Aorta (tissue), 5 donors: ENCODE results near the gene LRP1B. TPM values are rescaled to one million over a fixed set of nuclear protein-coding genes. Genes with fewer than 3 reads are reported as not detected.
A peak's percentile ranks its signal among the peaks of the same experiment; 100 is the strongest.

Source experiments
- ATAC-seq: fragments of 200-7000 bp; cut with Tn5 transposase; one replicate; pipeline ENCODE4 v1.9.1; 2022; ENCODE audit warnings: moderate library complexity; ENCODE audit not compliant: low FRiP score
- DNase-seq, 2 donors: peaks; one replicate each; pipeline ENCODE4 v3.0.0-alpha.2; 2020
- H3K27ac ChIP-seq, 2 donors: one replicate each; pipeline ENCODE4 v1.5.1; 2013; ENCODE audit warnings: low read length in 2 of 2, mild to moderate bottlenecking in 2 of 2, moderate library complexity in 2 of 2, control low read depth in 1 of 2, inconsistent platforms in 1 of 2, low read depth in 1 of 2
- H3K27me3 ChIP-seq, 2 donors: one replicate each; pipeline ENCODE4 v1.6.1; 2013; ENCODE audit warnings: control low read depth in 1 of 2, low read length in 1 of 2, mild to moderate bottlenecking in 1 of 2, moderate library complexity in 1 of 2; ENCODE audit not compliant: insufficient read depth in 2 of 2, control insufficient read depth in 1 of 2
- H3K36me3 ChIP-seq, 2 donors: one replicate each; pipeline ENCODE4 v1.6.1; 2013; ENCODE audit warnings: control low read depth in 1 of 2, low read length in 1 of 2, mild to moderate bottlenecking in 1 of 2; ENCODE audit not compliant: insufficient read depth in 2 of 2, control insufficient read depth in 1 of 2
- H3K4me1 ChIP-seq, 2 donors: one replicate each; pipeline ENCODE4 v1.6.1; 2013; ENCODE audit warnings: low read length in 2 of 2, control low read depth in 1 of 2, mild to moderate bottlenecking in 1 of 2, moderate library complexity in 1 of 2; ENCODE audit not compliant: insufficient read depth in 2 of 2, control insufficient read depth in 1 of 2
- H3K4me3 ChIP-seq, 2 donors: one replicate each; pipeline ENCODE4 v1.5.1; 2013; ENCODE audit warnings: low read length in 2 of 2, control low read depth in 1 of 2, mild to moderate bottlenecking in 1 of 2
- H3K9me3 ChIP-seq: one replicate; pipeline ENCODE4 v1.6.1; 2013; ENCODE audit warnings: mild to moderate bottlenecking, low read length; ENCODE audit not compliant: control insufficient read depth
- WGBS, 2 donors: extraction: QIAGEN DNeasy Blood & Tissue Kit; methylation state at CpG; one replicate each; pipeline ENCODE4 v1.1.7; 2013; 5-methylcytosine and 5-hydroxymethylcytosine counted together
- intact Hi-C, 2 donors: fragments of 100-400 bp; cut with DNase I; formaldehyde crosslinking; loops; one replicate each; pipeline versions ENCODE4 v1.14.2 to v1.15.0; 2022
- polyA plus RNA-seq, 2 donors: library from polyadenylated mRNA; stranded (reverse); fragments of 200-250 nt; gene quantifications; one replicate each; pipeline ENCODE4 v1.2.3, GENCODE V29; 2013
- total RNA-seq, 2 donors: library from RNA; stranded (reverse); fragmentation: NEBNext Ultra II Directional; extraction: Animal tissue kit (Norgen Biotek cat#: 25700); gene quantifications; one replicate each; pipeline ENCODE4 v1.2.1, GENCODE V29; 2021
- donor health status: healthy with polysubstance abuse.
- donor health status: Bipolar disorder and iron deficiency.
- donor health status: DM: no; HTN: no; CAD: no.
- donor health status: DM: no; HTN: no; CAD: no.
- donor health status: DM: yes; HTN: yes; CAD: no.

Gene LRP1B
- total and polyA plus RNA-seq, 4 donors: 0.33 to 0.94 TPM; not detected in 2

DNA sequence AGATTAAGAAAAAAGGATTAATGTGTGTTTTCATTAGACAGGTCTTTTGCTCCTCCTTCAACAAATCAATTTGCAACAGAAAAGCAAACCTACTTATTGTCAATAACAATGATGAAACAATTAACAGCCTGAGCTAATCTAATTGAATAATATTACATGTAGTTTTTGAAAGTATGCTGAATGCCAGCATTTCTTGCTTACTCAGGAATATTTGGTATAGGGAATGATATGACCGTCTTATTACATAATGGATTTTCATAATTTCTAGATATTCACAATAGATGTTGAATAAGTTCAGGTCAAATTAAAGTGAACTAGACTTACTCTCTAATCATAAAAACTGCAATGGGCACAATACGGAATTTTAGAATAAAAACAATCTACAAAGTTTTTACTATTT is 1856.9 kb downstream of the LRP1B start:
- no peaks in the 10 kb centered on the region for H3K9me3 ChIP-seq
- no peaks in the 10 kb centered on the region for H3K4me1 ChIP-seq
- DNase-seq (no peak), ATAC-seq (no peak)
- no peak overlapping the region for H3K4me3 ChIP-seq
- 94 to 98% methylated on average over 2 of the region's 2 CpGs for WGBS, 2 donors
- no peak overlapping the region for H3K27ac ChIP-seq
- no peaks in the 10 kb centered on the region for H3K27me3 ChIP-seq
- H3K36me3 ChIP-seq: no peaks in the 10 kb centered on the region
- intact Hi-C loops: no loop called here

DNA sequence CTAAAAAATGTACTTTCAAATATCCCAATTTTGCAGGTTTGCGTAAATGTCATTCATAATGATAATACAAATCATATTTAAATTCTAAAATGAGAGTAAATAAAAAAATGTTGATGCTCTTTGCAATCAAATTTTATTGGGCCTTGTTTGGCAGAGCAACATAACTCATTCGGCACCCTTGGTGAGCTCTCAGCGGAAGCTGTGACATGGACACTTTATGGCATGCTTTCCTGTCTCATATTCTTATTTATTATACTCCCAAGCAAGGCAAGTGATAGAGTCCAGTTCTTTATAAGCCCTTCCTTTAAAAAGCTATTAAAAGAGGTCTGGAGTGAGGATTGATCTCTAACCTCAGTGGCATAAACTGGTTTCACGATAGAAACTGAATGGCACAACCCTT is 1857.4 kb downstream of the LRP1B start:
- no peaks in the 10 kb centered on the region for H3K9me3 ChIP-seq
- H3K4me3 ChIP-seq: no peak overlapping the region
- DNase-seq (no peak), ATAC-seq (no peak)
- no peaks in the 10 kb centered on the region for H3K36me3 ChIP-seq
- H3K27me3 ChIP-seq: no peaks in the 10 kb centered on the region
- WGBS, 2 donors: 84 to 89% methylated on average over 4 of the region's 4 CpGs
- H3K4me1 ChIP-seq: no peaks in the 10 kb centered on the region
- intact Hi-C loops: no loop called here
- H3K27ac ChIP-seq: no peak overlapping the region

DNA sequence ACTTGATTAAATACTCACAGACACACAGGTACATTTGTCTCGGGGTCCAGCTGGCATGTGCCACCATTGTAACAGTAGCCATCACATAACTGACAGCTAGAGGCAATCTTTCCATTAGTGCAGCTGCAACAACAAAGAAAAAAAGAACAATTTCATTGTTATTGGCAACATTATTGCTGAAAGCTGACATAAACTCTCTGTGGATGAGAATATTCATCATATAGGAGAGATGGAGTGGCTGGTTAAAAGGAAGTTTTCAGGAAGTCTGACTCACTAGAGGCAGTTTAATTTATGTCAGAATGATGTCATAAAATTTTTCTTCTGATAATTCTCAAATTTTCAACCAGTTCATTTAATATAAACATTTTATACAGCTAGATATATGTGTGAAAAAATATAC is 1860.6 kb downstream of the LRP1B start:
- no peak for DNase-seq
- Histone ChIP-seq H3K4me1 (no peaks in the 10 kb centered on the region), H3K27me3 (no peaks in the 10 kb centered on the region), H3K4me3 (no peak overlapping the region), H3K27ac (no peak overlapping the region), H3K36me3 (no peaks in the 10 kb centered on the region), H3K9me3 (no peaks in the 10 kb centered on the region)
- WGBS, 2 donors: 52 to 55% methylated on average over 1 of the region's 1 CpG
- intact Hi-C loops: no loop called here
- no peak for ATAC-seq

DNA sequence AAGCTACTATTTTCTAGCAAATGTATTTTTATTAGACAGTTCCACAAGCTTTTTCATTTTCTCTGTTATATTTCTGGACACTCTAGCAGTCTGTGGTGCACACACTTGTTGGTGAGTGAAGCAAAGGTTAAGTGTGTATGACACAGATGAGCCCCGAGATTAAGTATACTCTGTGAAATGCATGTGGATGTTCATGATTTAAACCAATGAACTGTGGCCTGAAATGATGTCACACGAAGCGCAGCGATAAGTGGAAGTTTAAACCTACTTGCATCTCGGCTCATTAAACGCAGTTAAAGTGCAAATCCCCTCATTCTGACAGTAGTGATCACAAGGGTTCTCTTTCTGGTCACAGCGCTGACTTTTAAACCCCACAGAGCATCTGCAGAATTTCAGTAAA is 1861.8 kb downstream of the LRP1B start:
- no peak overlapping the region for H3K27ac ChIP-seq
- 91 to 94% methylated on average over 7 of the region's 7 CpGs for WGBS, 2 donors
- intact Hi-C loops: no loop called here
- H3K36me3 ChIP-seq: no peaks in the 10 kb centered on the region
- ATAC-seq (no peak), DNase-seq (no peak)
- no peaks in the 10 kb centered on the region for H3K9me3 ChIP-seq
- no peaks in the 10 kb centered on the region for H3K4me1 ChIP-seq
- H3K4me3 ChIP-seq: no peak overlapping the region
- H3K27me3 ChIP-seq: no peaks in the 10 kb centered on the region

DNA sequence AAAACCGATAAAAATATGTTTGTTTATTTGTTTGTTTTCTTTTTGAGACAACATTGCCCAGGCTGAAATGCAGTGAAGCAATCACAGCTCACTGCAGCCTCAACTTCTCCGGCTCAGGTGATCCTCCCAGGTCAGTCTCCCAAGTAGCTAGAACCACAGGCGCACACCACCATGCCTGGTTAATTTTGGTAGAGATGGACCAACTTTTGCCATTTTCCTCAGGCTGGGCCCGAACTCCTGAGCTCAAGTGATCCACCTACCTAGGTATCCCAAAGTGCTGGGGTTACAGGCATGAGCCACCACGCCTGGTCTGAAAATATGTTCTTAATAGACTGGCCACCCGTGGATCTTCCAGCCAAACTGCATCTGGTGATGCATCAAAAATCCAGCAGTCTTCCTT is 1867.9 kb downstream of the LRP1B start:
- ATAC-seq: no peak
- Histone ChIP-seq H3K9me3 (no peaks in the 10 kb centered on the region), H3K4me3 (no peak overlapping the region), H3K4me1 (no peaks in the 10 kb centered on the region), H3K27ac (no peak overlapping the region), H3K27me3 (no peaks in the 10 kb centered on the region), H3K36me3 (no peaks in the 10 kb centered on the region)
- intact Hi-C loops: no loop called here
- WGBS, 2 donors: 95% methylated on average over 6 of the region's 6 CpGs
- peak in 1 of 2 donors; percentile 32 for DNase-seq

DNA sequence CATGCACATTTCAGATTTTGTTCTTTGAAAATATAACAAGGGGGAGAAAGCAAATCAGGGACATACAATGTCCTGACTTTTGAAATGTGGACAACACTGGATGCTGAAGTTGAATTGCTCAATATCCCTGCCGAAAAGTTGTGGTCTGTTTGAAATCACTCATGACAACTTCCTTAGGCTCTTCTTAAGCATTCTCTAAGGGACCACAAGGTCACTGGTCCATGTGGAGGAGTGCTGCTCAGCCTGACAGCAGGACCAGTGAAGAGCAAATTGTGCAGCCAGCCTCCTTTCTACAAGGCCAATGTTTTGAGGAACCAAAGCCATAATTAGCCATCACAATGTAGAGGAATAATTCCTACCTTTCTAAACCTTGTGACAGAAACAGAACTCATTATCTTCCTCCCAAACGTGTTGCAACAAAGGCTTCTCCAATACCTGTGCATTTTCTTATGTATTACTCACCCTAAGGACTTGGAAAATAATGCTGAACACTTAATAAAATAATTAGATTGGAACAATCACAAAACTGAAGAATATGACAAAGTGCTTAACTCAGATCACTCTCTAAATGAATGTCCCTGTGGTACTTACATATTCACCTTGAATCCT is 1873.0 kb downstream of the LRP1B start:
- Histone ChIP-seq H3K9me3 (no peaks in the 10 kb centered on the region), H3K36me3 (no peaks in the 10 kb centered on the region), H3K27me3 (no peaks in the 10 kb centered on the region), H3K27ac (no peak overlapping the region), H3K4me3 (no peak overlapping the region), H3K4me1 (no peaks in the 10 kb centered on the region)
- intact Hi-C loops: no loop called here
- WGBS, 2 donors: 71 to 78% methylated on average over 2 of the region's 2 CpGs
- DNase-seq (no peak), ATAC-seq (no peak)

DNA sequence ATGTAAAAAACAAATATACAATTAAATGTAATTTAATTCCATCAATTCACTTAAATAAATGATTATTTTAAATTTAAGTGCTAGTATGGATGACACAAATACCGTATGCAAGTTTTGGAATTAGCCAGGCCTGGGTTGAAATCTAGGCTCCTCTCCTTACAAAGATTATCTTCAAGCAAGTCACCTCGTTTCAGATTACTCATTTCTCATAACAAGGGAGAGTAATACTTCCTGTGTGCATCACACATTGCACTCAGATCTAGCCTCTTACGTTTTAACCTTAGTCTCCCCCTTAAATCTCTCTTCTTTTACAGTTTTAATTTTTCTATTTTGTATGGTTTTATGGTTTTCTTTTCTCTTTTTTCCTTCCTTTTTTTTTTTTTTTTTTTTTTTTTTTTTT is 1874.7 kb downstream of the LRP1B start:
- Histone ChIP-seq H3K9me3 (no peaks in the 10 kb centered on the region), H3K27ac (no peak overlapping the region), H3K36me3 (no peaks in the 10 kb centered on the region), H3K4me3 (no peak overlapping the region), H3K27me3 (no peaks in the 10 kb centered on the region), H3K4me1 (no peaks in the 10 kb centered on the region)
- intact Hi-C loops: no loop called here
- no peak for DNase-seq
- no peak for ATAC-seq
- 55 to 57% methylated on average over 3 of the region's 3 CpGs for WGBS, 2 donors

DNA sequence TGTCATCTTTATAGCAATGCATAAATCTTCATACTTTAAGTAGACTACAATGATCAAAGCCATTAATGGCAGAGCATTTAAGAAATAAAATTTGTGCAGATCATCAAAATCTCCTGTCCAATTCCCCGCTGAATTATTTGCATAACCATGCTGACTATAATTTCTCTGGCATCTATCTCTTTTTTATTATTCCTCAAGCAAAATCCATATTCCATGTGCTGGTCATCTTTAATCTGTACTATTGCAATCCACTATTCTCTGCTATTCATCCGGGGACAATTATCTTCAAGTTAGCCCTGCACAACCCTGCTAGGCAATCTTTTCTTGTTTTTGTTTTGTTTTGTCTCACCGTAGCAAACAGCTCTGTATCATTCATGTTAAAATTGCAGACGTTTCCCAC is 1881.0 kb downstream of the LRP1B start:
- no peaks in the 10 kb centered on the region for H3K4me1 ChIP-seq
- no peaks in the 10 kb centered on the region for H3K9me3 ChIP-seq
- 63 to 67% methylated on average over 4 of the region's 4 CpGs for WGBS, 2 donors
- H3K4me3 ChIP-seq: no peak overlapping the region
- intact Hi-C loops: no loop called here
- ATAC-seq (no peak), DNase-seq (no peak)
- H3K36me3 ChIP-seq: no peaks in the 10 kb centered on the region
- no peak overlapping the region for H3K27ac ChIP-seq
- no peaks in the 10 kb centered on the region for H3K27me3 ChIP-seq

DNA sequence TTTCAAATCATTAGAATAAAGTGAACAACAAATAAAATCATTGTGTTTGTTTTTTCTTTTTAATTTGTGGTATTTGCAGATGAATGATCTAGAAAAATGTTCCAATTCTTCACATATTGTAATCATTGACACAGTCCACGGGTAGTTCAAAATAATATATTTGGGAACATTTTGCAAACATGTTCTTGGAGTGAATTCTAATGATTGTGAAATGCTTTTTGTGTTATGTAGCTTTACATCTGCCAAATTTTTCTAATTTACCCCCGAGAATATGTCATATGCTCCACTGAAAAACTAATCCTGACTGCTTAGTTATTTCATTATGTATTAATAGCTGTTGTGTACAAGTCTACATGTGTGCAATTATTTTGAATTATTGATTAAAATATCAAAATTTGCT is 1882.2 kb downstream of the LRP1B start:
- WGBS, 2 donors: 6 to 7% methylated on average over 2 of the region's 2 CpGs
- no peaks in the 10 kb centered on the region for H3K4me1 ChIP-seq
- no peak overlapping the region for H3K4me3 ChIP-seq
- intact Hi-C loops: no loop called here
- no peaks in the 10 kb centered on the region for H3K9me3 ChIP-seq
- H3K27me3 ChIP-seq: no peaks in the 10 kb centered on the region
- H3K36me3 ChIP-seq: no peaks in the 10 kb centered on the region
- no peak overlapping the region for H3K27ac ChIP-seq
- DNase-seq (no peak), ATAC-seq (peak; percentile 72)
